22Rv1 (cell line): ENCODE data around the gene ISLR.

Experiments
- H3K27ac ChIP-seq: fragments of 450-650 bp; 2 replicates; pipeline ENCODE4 v1.5.1; 2017
- CTCF ChIP-seq: fragments of 450-650 bp; IDR thresholded peaks from 2 replicates; pipeline ENCODE4 v1.5.1; 2017; ENCODE audit warnings: mild to moderate bottlenecking
- ZFX ChIP-seq: fragments of 450-650 bp; IDR thresholded peaks from 2 replicates; pipeline ENCODE4 v1.6.1; 2017; ENCODE audit warnings: antibody characterized with exemption, borderline replicate concordance

The ISLR gene

DNA sequence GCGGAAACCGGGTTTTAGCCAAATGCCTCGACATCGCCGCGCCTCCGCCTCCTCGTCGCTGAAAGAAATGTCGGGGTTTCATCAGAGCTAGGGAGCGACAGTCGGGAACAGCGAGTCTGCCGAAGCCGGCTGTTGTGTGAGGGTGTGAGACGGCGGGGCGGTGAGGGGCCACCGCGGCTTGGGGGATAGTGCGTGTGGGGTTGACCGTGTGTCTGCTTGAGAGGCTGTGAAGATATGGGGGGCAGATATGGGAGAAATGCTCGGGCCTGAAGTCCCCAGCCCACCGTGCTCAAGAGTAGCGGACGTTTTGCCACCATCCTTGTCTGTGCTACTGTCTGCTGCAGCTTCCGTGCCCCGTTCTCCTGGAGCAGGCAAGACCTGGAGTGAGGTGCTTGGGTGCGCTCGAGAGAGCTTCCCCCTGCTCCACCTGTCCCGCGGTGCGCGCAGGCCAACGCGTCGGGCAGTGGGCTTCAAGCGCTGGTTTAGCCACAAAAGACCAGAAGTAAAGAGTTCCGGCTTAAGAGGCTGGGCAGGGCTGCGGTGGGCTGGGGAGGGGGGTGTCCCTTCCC, 43.8 kb upstream of the ISLR start:
- TF ChIP-seq CTCF (no peak), ZFX (no peak)
- H3K27ac ChIP-seq: no peak overlapping the region

DNA sequence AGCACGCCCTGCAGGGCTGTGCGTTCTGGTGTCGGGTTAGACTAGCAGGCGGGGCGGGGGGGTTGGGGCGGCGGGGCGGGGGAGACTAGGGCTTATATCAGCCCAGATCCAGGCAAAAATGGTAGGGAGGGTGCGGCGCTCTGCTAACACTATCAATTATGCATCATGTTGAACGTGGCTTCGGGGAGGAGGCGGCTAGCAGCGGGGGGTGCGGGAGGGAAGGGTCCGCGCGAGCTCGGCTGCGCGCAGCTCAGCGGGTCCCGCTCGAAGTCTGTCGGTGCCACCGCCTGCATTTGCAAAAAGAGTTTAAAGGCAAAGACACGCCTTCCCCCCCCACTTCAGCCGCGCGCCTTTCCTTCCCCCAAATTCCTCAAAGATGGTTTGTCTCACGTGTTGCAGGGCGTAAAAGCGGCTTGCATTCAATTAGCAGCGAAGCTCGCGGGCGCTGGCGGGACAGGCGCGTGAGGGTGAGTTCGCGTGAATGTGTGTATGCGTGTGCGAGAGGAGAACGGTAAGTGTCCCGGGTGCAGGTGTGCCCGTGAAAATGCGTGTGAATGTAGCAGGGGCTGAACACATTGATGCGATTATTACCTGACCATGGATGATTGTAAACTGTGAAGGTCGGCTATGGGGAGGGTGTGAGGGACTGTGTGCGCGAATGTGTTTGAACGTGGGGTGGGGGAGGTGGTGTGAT, 43.2 kb upstream of the ISLR start, which contains the start of gene ISLR2:
Gene ISLR2 (plus strand): TSS at position 432 of the 694 bp plus-strand sequence. CDS start 2,169 bp downstream, outside the sequence.
- H3K27ac ChIP-seq: no peak within 1 kb of the TSS
- no peak for TF ChIP-seq CTCF
- TF ChIP-seq ZFX: no peak

- TF ChIP-seq ZFX: no peak
- no peak for TF ChIP-seq CTCF
- H3K27ac ChIP-seq: no peak overlapping the region
Observed at GRCh38 chr15:74130849-74131627, 42.5 kb upstream of the ISLR start.

- no peak overlapping the region for H3K27ac ChIP-seq
- TF ChIP-seq CTCF (no peak), ZFX (no peak)
Observed at GRCh38 chr15:74131628-74132413, 41.7 kb upstream of the ISLR start.

- H3K27ac ChIP-seq: no peak overlapping the region
Observed at GRCh38 chr15:74132681-74133651, 40.5 kb upstream of the ISLR start.

More at GRCh38 chr15:74132681-74133651, 40.5 kb upstream of the ISLR start:
- TF ChIP-seq ZFX: no peak
- no peak for TF ChIP-seq CTCF
